ENCODE results near the gene INPP5J. TPM values are rescaled to one million over a fixed set of nuclear protein-coding genes. Genes with fewer than 3 reads are reported as not detected.

The INPP5J gene
- total RNA-seq, 1 experiment from 2014 or later: 4.6 TPM

GRCh38 chr22:31103111-31103510 is 19.7 kb upstream of the INPP5J start:
- CTCF ChIA-PET: no interaction called here
- H3K4me1 ChIP-seq (ENCODE audit: insufficient read depth, low read length, poor library complexity, severe bottlenecking): peaks cover 3% of the 10 kb centered on the region

GRCh38 chr22:31103899-31104694 is 18.7 kb upstream of the INPP5J start:
- ChIA-PET POLR2A (ENCODE audit: low non-redundant PET) (no interaction called here), CTCF (interaction anchor here (0.6 kb wide), 1 partner anchor 171 kb away, joined by 3 read pairs; no protein-coding TSS in a partner anchor)
- no peak for TF ChIP-seq EZH2 (IDR thresholded peaks at IDR 0.05; ENCODE audit: borderline replicate concordance, low read depth, low read length, poor library complexity, severe bottlenecking)
- TF ChIP-seq, protein P1, sequence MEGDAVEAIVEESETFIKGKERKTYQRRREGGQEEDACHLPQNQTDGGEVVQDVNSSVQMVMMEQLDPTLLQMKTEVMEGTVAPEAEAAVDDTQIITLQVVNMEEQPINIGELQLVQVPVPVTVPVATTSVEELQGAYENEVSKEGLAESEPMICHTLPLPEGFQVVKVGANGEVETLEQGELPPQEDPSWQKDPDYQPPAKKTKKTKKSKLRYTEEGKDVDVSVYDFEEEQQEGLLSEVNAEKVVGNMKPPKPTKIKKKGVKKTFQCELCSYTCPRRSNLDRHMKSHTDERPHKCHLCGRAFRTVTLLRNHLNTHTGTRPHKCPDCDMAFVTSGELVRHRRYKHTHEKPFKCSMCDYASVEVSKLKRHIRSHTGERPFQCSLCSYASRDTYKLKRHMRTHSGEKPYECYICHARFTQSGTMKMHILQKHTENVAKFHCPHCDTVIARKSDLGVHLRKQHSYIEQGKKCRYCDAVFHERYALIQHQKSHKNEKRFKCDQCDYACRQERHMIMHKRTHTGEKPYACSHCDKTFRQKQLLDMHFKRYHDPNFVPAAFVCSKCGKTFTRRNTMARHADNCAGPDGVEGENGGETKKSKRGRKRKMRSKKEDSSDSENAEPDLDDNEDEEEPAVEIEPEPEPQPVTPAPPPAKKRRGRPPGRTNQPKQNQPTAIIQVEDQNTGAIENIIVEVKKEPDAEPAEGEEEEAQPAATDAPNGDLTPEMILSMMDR (conservative IDR thresholded peaks at IDR 0.05; ENCODE audit: low read depth, low read length): no peak
- no TSS peak for BruUV-seq (replicated peaks)
- no peaks in the 10 kb centered on the region for H3K27me3 ChIP-seq (replicated peaks; ENCODE audit: insufficient read depth, low read depth, low read length, poor library complexity)
- H3K9me3 ChIP-seq (ENCODE audit: low read depth, low read length, poor library complexity, severe bottlenecking): no peaks in the 10 kb centered on the region
- no peaks in the 10 kb centered on the region for H3K36me3 ChIP-seq (ENCODE audit: insufficient read depth, low read length, poor library complexity, severe bottlenecking)
- DNase-seq (ENCODE audit: low spot score): no peak
- no peak overlapping the region for H3K27ac ChIP-seq (ENCODE audit: low read depth, low read length, poor library complexity, severe bottlenecking)
- intact Hi-C loops (cut with micrococcal nuclease; ENCODE audit: unreplicated experiment): no loop called here
- H3K4me3 ChIP-seq (ENCODE audit: low read depth, low read length, poor library complexity, severe bottlenecking): no peak overlapping the region
- peaks cover 4% of the 10 kb centered on the region for H3K4me1 ChIP-seq (ENCODE audit: insufficient read depth, low read length, poor library complexity, severe bottlenecking)

More at GRCh38 chr22:31103111-31103510, 19.7 kb upstream of the INPP5J start:
- intact Hi-C loops (cut with micrococcal nuclease; ENCODE audit: unreplicated experiment): no loop called here
- H3K9me3 ChIP-seq (ENCODE audit: low read depth, low read length, poor library complexity, severe bottlenecking): no peaks in the 10 kb centered on the region
- no peaks in the 10 kb centered on the region for H3K36me3 ChIP-seq (ENCODE audit: insufficient read depth, low read length, poor library complexity, severe bottlenecking)
- no peak for TF ChIP-seq EZH2 (IDR thresholded peaks at IDR 0.05; ENCODE audit: borderline replicate concordance, low read depth, low read length, poor library complexity, severe bottlenecking)
- TF ChIP-seq, protein P1 (conservative IDR thresholded peaks at IDR 0.05; ENCODE audit: low read depth, low read length): no peak
- H3K4me3 ChIP-seq (ENCODE audit: low read depth, low read length, poor library complexity, severe bottlenecking): no peak overlapping the region
- no peak overlapping the region for H3K27ac ChIP-seq (ENCODE audit: low read depth, low read length, poor library complexity, severe bottlenecking)
- no peaks in the 10 kb centered on the region for H3K27me3 ChIP-seq (replicated peaks; ENCODE audit: insufficient read depth, low read depth, low read length, poor library complexity)
- BruUV-seq (replicated peaks): no TSS peak
- POLR2A ChIA-PET (ENCODE audit: low non-redundant PET): no interaction called here
- DNase-seq (ENCODE audit: low spot score): no peak

DNA sequence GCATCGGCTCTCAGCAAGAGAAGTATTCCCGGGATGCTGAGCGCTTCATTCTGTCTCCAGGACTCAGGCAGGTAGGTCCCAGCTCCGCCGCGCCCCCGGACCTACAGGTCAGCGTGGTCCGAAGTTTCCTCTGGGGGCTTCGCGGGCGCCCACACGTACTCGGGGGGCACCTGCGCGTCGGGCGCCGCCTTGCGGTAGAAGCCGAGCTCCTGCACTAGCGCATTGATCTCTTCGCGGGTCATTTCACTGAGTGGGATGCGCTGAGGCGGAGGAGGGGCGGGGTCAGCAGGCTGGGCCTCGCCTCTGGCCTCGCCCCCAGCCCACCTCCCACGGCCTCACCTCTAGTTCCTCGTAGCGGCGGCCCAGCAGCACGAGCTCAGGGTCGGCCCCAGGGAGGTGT is 17.9 kb upstream of the INPP5J start:
- intact Hi-C loops (cut with micrococcal nuclease; ENCODE audit: unreplicated experiment): loop anchor here (5.0 kb wide), 2 partner anchors 167 to 187 kb away; partner anchors contain the start of gene PIK3IP1
- POLR2A ChIA-PET (ENCODE audit: low non-redundant PET): no interaction called here
- DNase-seq (ENCODE audit: low spot score): no peak
- CTCF ChIA-PET: interaction anchor here (0.6 kb wide), 1 partner anchor 170 kb away, joined by 3 read pairs; no protein-coding TSS in a partner anchor
- H3K27ac ChIP-seq (ENCODE audit: low read depth, low read length, poor library complexity, severe bottlenecking): no peak overlapping the region
- H3K9me3 ChIP-seq (ENCODE audit: low read depth, low read length, poor library complexity, severe bottlenecking): no peaks in the 10 kb centered on the region
- H3K4me1 ChIP-seq (ENCODE audit: insufficient read depth, low read length, poor library complexity, severe bottlenecking): peaks cover 4% of the 10 kb centered on the region
- no peak for TF ChIP-seq EZH2 (IDR thresholded peaks at IDR 0.05; ENCODE audit: borderline replicate concordance, low read depth, low read length, poor library complexity, severe bottlenecking)
- TF ChIP-seq, protein P1 (conservative IDR thresholded peaks at IDR 0.05; ENCODE audit: low read depth, low read length): peak; percentile 64
- no TSS peak for BruUV-seq (replicated peaks)
- H3K4me3 ChIP-seq (ENCODE audit: low read depth, low read length, poor library complexity, severe bottlenecking): no peak overlapping the region
- H3K36me3 ChIP-seq (ENCODE audit: insufficient read depth, low read length, poor library complexity, severe bottlenecking): no peaks in the 10 kb centered on the region
- no peaks in the 10 kb centered on the region for H3K27me3 ChIP-seq (replicated peaks; ENCODE audit: insufficient read depth, low read depth, low read length, poor library complexity)

Data from A673 (cell line).